ENCODE measurements around the gene CCNG1. TPM values are rescaled to one million over a fixed set of nuclear protein-coding genes. Genes with fewer than 3 reads are reported as not detected.

Gene CCNG1
- polyA plus RNA-seq, 1 donor from 2014 or later: 106 TPM

GRCh38 chr5:163489745-163490075, 52.3 kb downstream of the CCNG1 start:
- no peaks in the 10 kb centered on the region for H4K20me1 ChIP-seq (ENCODE audit: insufficient read depth)
- H3K27ac ChIP-seq (ENCODE audit: low read length): no peak overlapping the region
- no peaks in the 10 kb centered on the region for H3K9me2 ChIP-seq (ENCODE audit: insufficient read depth, low read length)
- H3K4me2 ChIP-seq (ENCODE audit: low read length): no peak overlapping the region
- no peaks in the 10 kb centered on the region for H3K79me2 ChIP-seq (replicated peaks; ENCODE audit: insufficient read depth, low read length)
- no peak for TF ChIP-seq TAF1 (IDR thresholded peaks at IDR 0.05; ENCODE audit: low read depth)
- no peak for TF ChIP-seq SMC3 (conservative IDR thresholded peaks at IDR 0.05; ENCODE audit: poor library complexity)
- no peak for TF ChIP-seq REST (IDR thresholded peaks at IDR 0.05; ENCODE audit: borderline replicate concordance)
- TF ChIP-seq POLR2AphosphoS5 (IDR thresholded peaks at IDR 0.05): no peak
- no peak for TF ChIP-seq EZH2 (IDR thresholded peaks at IDR 0.05; ENCODE audit: borderline replicate concordance, insufficient read depth, low read length, poor library complexity, severe bottlenecking)
- no peak for TF ChIP-seq EP300 (conservative IDR thresholded peaks at IDR 0.05; ENCODE audit: poor library complexity, severe bottlenecking)
- H3K4me3 ChIP-seq (ENCODE audit: low read length): no peak overlapping the region
- H3K27me3 ChIP-seq (ENCODE audit: insufficient read depth, low read depth, low read length): no peaks in the 10 kb centered on the region
- H3F3A ChIP-seq (ENCODE audit: insufficient read depth, low read length, poor library complexity, severe bottlenecking): no peaks in the 10 kb centered on the region
- H3K9ac ChIP-seq (ENCODE audit: low read length): no peak overlapping the region
- H2AFZ ChIP-seq (ENCODE audit: low read depth, low read length): no peak overlapping the region
- no peaks in the 10 kb centered on the region for H3K36me3 ChIP-seq (ENCODE audit: insufficient read depth, low read length)
- no peaks in the 10 kb centered on the region for H3K9me3 ChIP-seq (ENCODE audit: low read length)

Small RNA genes lying within 50 kb of the gene (small RNA-seq; reads per million reads assigned to genes)
- 0 reads per million in 3 experiments for gene AC008723.1

Other genes starting within 250 kb of the CCNG1 start
- gene NUDCD2, start 22.5 kb downstream of the CCNG1 start, polyA plus RNA-seq: 17.7 and 28.2 TPM in 2 replicates
- 2.6 and 3.5 TPM in 2 replicates for gene HMMR, start 23.0 kb downstream of the CCNG1 start, polyA plus RNA-seq
- 28.5 and 31.8 TPM in 2 replicates for gene MAT2B, start 68.0 kb downstream of the CCNG1 start, polyA plus RNA-seq

Measured in neural cell (in vitro differentiated cells).